GM12864 (cell line): ENCODE measurements around the gene TMC2.

Experiments used
- DNase-seq: peaks from one replicate; pipeline ENCODE4 v3.0.0-alpha.2; 2011; ENCODE audit warnings: low read depth
- H3K4me3 ChIP-seq: 2 replicates; pipeline ENCODE4 v1.5.1; 2011; ENCODE audit warnings: mild to moderate bottlenecking, low read depth, low read length, control low read depth
- TF ChIP-seq, protein P1 (sequence below): IDR thresholded peaks from 2 replicates; pipeline ENCODE4 v1.5.1; 2011; ENCODE audit warnings: low read depth, mild to moderate bottlenecking, moderate library complexity, low read length, control low read depth, inconsistent platforms; ENCODE audit errors: missing control alignments

TMC2 gene

DNA sequence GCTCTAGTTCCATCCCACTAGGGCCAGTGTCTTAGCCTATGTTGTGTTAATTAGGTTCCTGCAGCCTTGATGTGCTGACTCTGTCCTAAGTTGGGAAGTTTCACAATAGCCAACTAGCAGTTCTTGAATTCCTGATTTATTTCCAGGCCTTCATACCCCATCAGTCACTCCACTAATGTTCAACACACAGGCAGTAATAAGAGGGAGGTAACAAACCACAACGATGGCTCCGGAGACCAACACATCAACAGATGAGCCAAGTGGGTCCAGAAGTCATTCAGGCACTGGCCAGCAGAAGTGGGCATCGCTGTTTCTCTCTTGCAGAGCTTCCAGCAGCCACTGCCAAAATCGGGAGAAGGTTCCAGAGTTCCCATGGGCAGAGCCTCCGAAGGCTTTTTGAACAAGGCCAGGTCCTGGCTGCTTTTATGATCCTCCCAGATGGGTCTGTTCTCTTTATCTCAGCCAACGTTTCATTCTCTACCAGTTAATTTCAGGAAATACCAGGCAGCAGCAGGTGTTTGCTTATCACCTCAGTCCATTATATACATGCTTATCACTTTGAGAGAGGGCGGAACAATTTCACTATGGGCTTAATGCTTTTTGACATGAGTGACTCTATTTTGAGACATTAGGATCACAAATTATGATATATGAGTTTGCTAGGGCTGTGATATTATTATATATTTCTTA is 67.6 kb downstream of the TMC2 start:
- DNase-seq = no peak
- TF ChIP-seq, protein P1, sequence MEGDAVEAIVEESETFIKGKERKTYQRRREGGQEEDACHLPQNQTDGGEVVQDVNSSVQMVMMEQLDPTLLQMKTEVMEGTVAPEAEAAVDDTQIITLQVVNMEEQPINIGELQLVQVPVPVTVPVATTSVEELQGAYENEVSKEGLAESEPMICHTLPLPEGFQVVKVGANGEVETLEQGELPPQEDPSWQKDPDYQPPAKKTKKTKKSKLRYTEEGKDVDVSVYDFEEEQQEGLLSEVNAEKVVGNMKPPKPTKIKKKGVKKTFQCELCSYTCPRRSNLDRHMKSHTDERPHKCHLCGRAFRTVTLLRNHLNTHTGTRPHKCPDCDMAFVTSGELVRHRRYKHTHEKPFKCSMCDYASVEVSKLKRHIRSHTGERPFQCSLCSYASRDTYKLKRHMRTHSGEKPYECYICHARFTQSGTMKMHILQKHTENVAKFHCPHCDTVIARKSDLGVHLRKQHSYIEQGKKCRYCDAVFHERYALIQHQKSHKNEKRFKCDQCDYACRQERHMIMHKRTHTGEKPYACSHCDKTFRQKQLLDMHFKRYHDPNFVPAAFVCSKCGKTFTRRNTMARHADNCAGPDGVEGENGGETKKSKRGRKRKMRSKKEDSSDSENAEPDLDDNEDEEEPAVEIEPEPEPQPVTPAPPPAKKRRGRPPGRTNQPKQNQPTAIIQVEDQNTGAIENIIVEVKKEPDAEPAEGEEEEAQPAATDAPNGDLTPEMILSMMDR = no peak
- no peak overlapping the region for H3K4me3 ChIP-seq

DNA sequence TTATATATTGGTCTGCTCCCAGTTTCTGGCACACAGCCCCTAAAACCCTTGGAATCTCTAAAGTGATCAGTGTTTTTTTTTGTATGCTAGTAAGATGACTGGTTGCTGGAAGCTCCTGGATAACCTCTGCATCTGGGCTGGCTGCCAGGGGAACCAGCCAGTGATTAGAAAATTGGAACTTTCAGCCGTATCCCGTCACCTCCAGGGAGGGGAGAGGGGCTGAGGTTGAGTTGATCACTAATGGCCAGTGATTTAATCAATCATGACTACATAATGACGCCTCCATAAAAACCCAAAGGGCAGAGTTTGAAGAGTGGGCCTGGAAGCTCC is 68.1 kb downstream of the TMC2 start:
- no peak overlapping the region for H3K4me3 ChIP-seq
- no peak for DNase-seq
- TF ChIP-seq, protein P1 = no peak

DNA sequence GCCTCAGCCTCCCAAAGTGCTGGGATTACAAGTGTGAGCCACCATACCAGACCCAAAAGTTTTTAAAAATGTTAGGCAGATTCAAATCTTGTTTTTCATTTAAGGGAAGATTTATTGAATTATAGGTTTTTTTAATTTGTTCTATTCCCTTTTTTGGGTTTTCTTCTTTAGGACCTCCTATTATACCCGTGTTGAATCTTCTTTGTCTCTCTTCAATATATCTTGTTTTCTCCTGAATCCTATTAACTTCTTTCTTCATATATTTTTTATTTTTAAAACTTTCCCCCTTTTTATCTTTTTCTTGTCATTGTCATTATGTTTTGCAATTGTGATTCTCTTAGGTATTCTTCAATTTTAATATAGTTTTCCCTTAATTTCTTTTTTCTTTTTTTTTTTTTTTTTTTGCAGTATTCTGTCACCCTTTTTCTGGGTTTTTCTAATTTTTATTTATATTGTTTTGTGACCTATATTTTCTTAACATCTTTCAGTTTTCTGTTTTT is 70.2 kb downstream of the TMC2 start:
- H3K4me3 ChIP-seq = no peak overlapping the region
- DNase-seq = no peak
- TF ChIP-seq, protein P1 = no peak

DNA sequence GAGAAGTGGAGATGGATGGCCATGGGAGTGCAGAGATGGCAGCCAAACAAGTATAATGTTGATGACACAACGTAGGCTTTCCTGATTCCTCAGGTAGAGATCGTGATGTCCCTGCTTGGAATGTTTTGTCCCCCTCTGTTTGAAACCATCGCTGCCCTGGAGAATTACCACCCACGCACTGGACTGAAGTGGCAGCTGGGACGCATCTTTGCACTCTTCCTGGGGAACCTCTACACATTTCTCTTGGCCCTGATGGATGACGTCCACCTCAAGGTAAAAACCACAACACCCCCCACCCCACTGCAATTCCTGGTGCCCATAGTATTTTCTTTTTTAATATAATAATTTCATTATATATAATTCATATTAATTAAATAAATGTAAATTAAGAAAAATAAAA is 74.0 kb downstream of the TMC2 start:
- TF ChIP-seq, protein P1 = no peak
- H3K4me3 ChIP-seq = no peak overlapping the region

DNA sequence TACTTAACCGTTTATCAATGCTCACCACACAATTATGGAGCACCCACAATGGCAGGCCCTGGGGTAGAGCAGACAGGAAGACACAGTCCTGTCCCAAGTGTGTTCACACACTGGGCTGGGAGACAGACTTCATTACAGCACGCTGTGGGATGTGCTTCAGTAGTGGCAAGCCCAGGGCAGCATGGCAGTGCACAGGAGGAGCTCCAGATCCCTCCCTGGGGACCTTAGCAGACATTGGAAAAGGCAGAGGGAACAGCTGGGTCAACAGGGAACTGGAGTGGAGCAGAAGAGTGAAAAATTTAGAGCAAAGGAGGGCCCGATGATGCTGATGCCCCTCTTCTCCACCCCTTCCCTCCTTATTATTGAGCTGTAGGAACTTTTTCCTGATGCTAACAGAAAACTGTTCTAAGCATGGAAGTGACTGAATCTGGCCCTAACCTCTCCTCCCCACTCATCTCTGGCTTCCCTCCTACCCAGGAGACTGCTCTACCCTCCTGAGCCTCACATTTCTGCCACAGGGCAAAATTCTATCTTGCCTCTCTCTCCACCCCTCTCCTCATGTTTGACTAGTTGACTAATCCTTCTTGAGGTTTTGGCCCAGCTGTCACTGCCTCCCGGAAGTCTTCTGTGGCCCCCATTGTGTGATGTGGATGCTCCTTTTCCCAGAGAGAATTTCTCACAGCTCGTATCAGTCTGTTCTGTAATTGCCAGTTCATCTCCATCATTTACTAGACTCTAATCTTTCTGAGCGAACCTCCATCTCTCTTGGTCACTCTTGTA is 74.8 kb downstream of the TMC2 start:
- H3K4me3 ChIP-seq = no peak overlapping the region
- TF ChIP-seq, protein P1 = no peak
- no peak for DNase-seq

More for the DNA sequence above, 74.0 kb downstream of the TMC2 start:
- no peak for DNase-seq

DNA sequence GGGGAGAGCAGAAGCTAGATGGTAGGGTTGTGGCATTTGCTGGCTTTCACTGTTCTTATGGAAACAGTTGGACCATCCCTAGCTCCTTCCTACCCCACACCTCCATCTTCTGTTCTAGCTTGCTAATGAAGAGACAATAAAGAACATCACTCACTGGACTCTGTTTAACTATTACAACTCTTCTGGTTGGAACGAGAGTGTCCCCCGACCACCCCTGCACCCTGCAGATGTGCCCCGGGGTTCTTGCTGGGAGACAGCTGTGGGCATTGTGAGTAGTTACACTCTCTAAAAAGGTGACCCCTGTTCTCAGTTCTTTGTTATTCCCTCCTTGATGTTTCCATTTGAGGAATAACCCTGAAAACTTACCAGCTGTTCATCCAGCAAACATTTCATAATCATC is 75.7 kb downstream of the TMC2 start:
- TF ChIP-seq, protein P1 = no peak
- H3K4me3 ChIP-seq = no peak overlapping the region
- DNase-seq = no peak
